HEK293 (cell line): Measurements from ENCODE around the gene GRB10.

ENCODE experiments used
- ZNF19 ChIP-seq: fragments of 450-650 bp; formaldehyde crosslinking; IDR thresholded peaks from 2 replicates; pipeline ENCODE4; 2016; ENCODE audit warnings: missing biosample characterization, missing genetic modification characterization, low read depth
- ZNF2 ChIP-seq: fragments of 450-650 bp; formaldehyde crosslinking; IDR thresholded peaks from 2 replicates; pipeline ENCODE4 v1.5.1; 2016; ENCODE audit warnings: missing biosample characterization, missing genetic modification characterization

DNA sequence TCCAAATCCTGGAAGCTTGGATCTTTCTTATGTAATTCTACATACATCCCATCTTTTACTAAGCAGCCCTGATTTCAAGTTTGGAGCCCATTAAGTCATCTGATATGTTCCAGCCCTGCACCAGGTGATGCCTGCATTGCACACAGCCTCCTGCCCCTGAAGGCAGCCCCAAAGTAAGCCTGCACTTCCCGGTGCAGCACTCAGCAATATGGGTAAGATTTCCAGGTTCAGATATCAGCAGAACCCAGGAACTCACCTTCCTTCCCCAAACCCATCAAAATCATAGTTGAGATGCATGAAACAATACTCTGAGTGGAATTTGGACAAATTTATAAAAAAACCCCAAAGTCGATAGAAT lies 217.2 kb downstream of the GRB10 start:
- TF ChIP-seq ZNF19 (tag by site-specific recombination) (no peak), ZNF2 (no peak)
